Stimulated activated CD4-positive, alpha-beta T cell treated with anti-CD3 and anti-CD28 coated beads, TNF-alpha, amount 100 ng/mL, for 48 hours (primary cell): ENCODE results near the gene USP8.
A peak's percentile ranks its signal among the peaks of the same experiment; 100 is the strongest.
"Not testable (repeated sequence)": the region's sequence is repeated elsewhere in the genome, so short reads cannot be mapped to it uniquely, and the experiment has no call there.

ENCODE experiments used
- DNase-seq, 3 donors: peaks; one replicate each; pipeline ENCODE4 v3.0.0-alpha.2; 2020; ENCODE audit warnings: low read depth in 3 of 3

USP8 gene

GRCh38 chr15:50424066-50424890, at the start of gene USP8:
TSS of gene USP8 (plus strand) at chr15:50424405. CDS start at chr15:50439074, 14,669 bp downstream.
- DNase-seq = peak; percentile 87 to 93 (median 89)

- DNase-seq = no peak
Observed at GRCh38 chr15:50377867-50378751, 46.1 kb upstream of the USP8 start.

GRCh38 chr15:50378776-50379175, 45.4 kb upstream of the USP8 start:
- no peak for DNase-seq

GRCh38 chr15:50379413-50379812, 44.8 kb upstream of the USP8 start:
- DNase-seq = not testable (repeated sequence)

- DNase-seq = no peak
Observed at GRCh38 chr15:50380089-50380488, 44.1 kb upstream of the USP8 start.

- DNase-seq = no peak
Observed at GRCh38 chr15:50381438-50381837, 42.8 kb upstream of the USP8 start.

- DNase-seq = not testable (repeated sequence)
Observed at GRCh38 chr15:50382408-50382807, 41.8 kb upstream of the USP8 start.

- no peak for DNase-seq
Observed at GRCh38 chr15:50390554-50391264, 33.5 kb upstream of the USP8 start.

GRCh38 chr15:50391561-50391960, 32.6 kb upstream of the USP8 start:
- not testable (repeated sequence) for DNase-seq

- no peak for DNase-seq
Observed at GRCh38 chr15:50411870-50412269, 12.3 kb upstream of the USP8 start.

- DNase-seq = no peak
Observed at GRCh38 chr15:50414624-50415023, 9.6 kb upstream of the USP8 start.

GRCh38 chr15:50415752-50416404, 8.3 kb upstream of the USP8 start:
- no peak for DNase-seq

GRCh38 chr15:50416890-50417289, 7.3 kb upstream of the USP8 start:
- DNase-seq = no peak

- no peak for DNase-seq
Observed at GRCh38 chr15:50418041-50418583, 6.1 kb upstream of the USP8 start.

- no peak for DNase-seq
Observed at GRCh38 chr15:50425219-50425618, 1.0 kb downstream of the USP8 start.

- DNase-seq = not testable (repeated sequence)
Observed at GRCh38 chr15:50425678-50426246, 1.6 kb downstream of the USP8 start.

GRCh38 chr15:50426428-50426827, 2.2 kb downstream of the USP8 start:
- DNase-seq = no peak

GRCh38 chr15:50431204-50431603, 7.0 kb downstream of the USP8 start:
- DNase-seq = no peak

GRCh38 chr15:50432230-50432629, 8.0 kb downstream of the USP8 start:
- DNase-seq = no peak

GRCh38 chr15:50435772-50436171, 11.6 kb downstream of the USP8 start:
- no peak for DNase-seq

- no peak for DNase-seq
Observed at GRCh38 chr15:50438251-50438650, 14.0 kb downstream of the USP8 start.
